ENCODE results near the gene UGGT2.

GRCh38 chr13:95842898-95843297, 210.3 kb downstream of the UGGT2 start:
- TF ChIP-seq CTCF (IDR thresholded peaks at IDR 0.05; ENCODE audit: low read depth, low read length) (no peak), EZH2phosphoT487 (IDR thresholded peaks at IDR 0.05; ENCODE audit: low read depth) (no peak)
